ENCODE data around the gene CA11. TPM values are rescaled to one million over a fixed set of nuclear protein-coding genes. Genes with fewer than 3 reads are reported as not detected.

CA11 gene
- total RNA-seq, 4 donors from 2014 or later, result 1.4 to 2.5 TPM; not detected in 2

DNA sequence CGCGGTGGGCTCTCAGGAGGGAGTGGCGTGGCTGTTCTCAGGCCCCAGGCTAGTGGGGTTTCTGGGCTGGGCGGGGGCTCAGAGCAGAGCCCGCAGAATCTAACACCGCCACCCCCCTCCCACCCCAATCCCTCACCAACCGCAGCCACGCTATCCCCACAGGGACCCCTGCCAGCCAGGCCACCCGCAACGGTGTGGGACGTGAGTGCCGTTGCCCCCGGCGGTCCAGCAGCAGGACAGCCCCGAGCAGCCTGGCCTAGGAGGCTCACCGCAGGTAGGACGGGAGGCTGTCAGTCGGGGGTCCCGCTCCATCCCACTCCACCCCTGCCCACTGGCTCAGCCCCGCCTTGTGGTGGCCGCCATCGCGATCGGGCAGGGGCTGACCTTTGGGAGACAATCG, 27.0 kb upstream of the CA11 start, which contains the start of gene NTN5:
Gene NTN5 (minus strand): TSS at position 24 of the 400 bp plus-strand sequence. CDS start 2,031 bp downstream, outside the sequence.
- Histone ChIP-seq H3K27ac (no peak within 1 kb of the TSS), H3K4me3 (no peak within 1 kb of the TSS), H3K36me3 (no peaks in the 10 kb centered on the region), H3K27me3 (no peaks in the 10 kb centered on the region), H3K4me1 (peaks cover 5 to 20% (median 14%) of the 10 kb centered on the region in 4 donors), H3K9me3 (no peaks in the 10 kb centered on the region)
- intact Hi-C loops (cut with DNase I; ENCODE audit: low total_unique reads), result loop anchor here (10.0 kb wide), 1 partner anchor 72 kb away; the partner anchor contains the start of genes IZUMO1 and RASIP1
- no peak for DNase-seq
- in situ Hi-C loops (cut with MboI; ENCODE audit: low pct_ligation_motif_present in 1 of 4, low pct_unique_long_range_greater_than_20kb in 1 of 4, low sequenced_read_pairs in 3 of 4), result no loop called here
- no peak for TF ChIP-seq POLR2AphosphoS5 (IDR thresholded peaks at IDR 0.05)
- no peak for TF ChIP-seq POLR2A (IDR thresholded peaks at IDR 0.05)
- TF ChIP-seq, protein P1, sequence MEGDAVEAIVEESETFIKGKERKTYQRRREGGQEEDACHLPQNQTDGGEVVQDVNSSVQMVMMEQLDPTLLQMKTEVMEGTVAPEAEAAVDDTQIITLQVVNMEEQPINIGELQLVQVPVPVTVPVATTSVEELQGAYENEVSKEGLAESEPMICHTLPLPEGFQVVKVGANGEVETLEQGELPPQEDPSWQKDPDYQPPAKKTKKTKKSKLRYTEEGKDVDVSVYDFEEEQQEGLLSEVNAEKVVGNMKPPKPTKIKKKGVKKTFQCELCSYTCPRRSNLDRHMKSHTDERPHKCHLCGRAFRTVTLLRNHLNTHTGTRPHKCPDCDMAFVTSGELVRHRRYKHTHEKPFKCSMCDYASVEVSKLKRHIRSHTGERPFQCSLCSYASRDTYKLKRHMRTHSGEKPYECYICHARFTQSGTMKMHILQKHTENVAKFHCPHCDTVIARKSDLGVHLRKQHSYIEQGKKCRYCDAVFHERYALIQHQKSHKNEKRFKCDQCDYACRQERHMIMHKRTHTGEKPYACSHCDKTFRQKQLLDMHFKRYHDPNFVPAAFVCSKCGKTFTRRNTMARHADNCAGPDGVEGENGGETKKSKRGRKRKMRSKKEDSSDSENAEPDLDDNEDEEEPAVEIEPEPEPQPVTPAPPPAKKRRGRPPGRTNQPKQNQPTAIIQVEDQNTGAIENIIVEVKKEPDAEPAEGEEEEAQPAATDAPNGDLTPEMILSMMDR (IDR thresholded peaks at IDR 0.05), result no peak
- WGBS, 2 donors (ENCODE audit: low coverage in 1 of 2), result 83% methylated on average over 25 of the region's 25 CpGs; no CpG with 5 or more reads in 1 of the 2 donors

DNA sequence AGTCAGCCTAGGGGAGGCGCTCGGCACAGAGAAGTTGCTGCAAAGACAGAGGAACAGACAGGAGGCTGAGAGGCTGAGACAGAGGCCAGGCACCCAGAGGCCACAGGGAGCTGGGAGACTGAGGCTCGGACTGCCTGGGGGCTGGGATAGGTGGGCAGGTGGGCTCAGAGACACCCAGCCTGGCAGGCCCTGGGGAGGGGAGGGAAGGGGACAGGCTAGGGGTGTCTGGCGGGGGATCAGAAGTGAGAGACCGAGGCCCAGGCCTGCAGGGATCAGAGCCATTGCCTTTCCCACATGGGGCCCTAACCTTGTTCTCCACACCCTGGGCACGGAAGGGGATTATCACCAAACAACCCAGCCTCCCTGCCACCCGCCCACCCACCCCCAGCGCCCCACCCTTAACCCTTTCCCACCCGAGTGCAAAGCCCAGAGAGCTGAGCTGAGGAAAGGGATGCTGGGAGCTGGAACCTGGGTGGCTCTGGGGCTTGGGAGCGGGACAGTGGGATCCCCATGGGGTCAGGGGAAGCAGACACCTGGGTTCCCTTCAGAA, 25.5 kb upstream of the CA11 start:
- no peak for DNase-seq
- no peaks in the 10 kb centered on the region for H3K9me3 ChIP-seq
- TF ChIP-seq EP300 (IDR thresholded peaks at IDR 0.05; ENCODE audit: low read depth), result no peak
- TF ChIP-seq POLR2A (IDR thresholded peaks at IDR 0.05), result no peak
- TF ChIP-seq, protein P1 (IDR thresholded peaks at IDR 0.05), result no peak
- no peak for TF ChIP-seq POLR2AphosphoS5 (IDR thresholded peaks at IDR 0.05)
- no peaks in the 10 kb centered on the region for H3K36me3 ChIP-seq
- peaks cover 5 to 8% (median 8%) of the 10 kb centered on the region in 4 donors for H3K4me1 ChIP-seq
- H3K4me3 ChIP-seq, result no peak overlapping the region
- 78% methylated on average over 10 of the region's 10 CpGs; no CpG with 5 or more reads in 1 of the 2 donors for WGBS, 2 donors (ENCODE audit: low coverage in 1 of 2)
- intact Hi-C loops (cut with DNase I; ENCODE audit: low total_unique reads) (loop anchor here (10.0 kb wide), 1 partner anchor 73 kb away; the partner anchor contains the start of genes IZUMO1 and RASIP1), in situ Hi-C loops (cut with MboI; ENCODE audit: low pct_ligation_motif_present in 1 of 4, low pct_unique_long_range_greater_than_20kb in 1 of 4, low sequenced_read_pairs in 3 of 4) (no loop called here)
- no peaks in the 10 kb centered on the region for H3K27me3 ChIP-seq
- no peak overlapping the region for H3K27ac ChIP-seq

DNA sequence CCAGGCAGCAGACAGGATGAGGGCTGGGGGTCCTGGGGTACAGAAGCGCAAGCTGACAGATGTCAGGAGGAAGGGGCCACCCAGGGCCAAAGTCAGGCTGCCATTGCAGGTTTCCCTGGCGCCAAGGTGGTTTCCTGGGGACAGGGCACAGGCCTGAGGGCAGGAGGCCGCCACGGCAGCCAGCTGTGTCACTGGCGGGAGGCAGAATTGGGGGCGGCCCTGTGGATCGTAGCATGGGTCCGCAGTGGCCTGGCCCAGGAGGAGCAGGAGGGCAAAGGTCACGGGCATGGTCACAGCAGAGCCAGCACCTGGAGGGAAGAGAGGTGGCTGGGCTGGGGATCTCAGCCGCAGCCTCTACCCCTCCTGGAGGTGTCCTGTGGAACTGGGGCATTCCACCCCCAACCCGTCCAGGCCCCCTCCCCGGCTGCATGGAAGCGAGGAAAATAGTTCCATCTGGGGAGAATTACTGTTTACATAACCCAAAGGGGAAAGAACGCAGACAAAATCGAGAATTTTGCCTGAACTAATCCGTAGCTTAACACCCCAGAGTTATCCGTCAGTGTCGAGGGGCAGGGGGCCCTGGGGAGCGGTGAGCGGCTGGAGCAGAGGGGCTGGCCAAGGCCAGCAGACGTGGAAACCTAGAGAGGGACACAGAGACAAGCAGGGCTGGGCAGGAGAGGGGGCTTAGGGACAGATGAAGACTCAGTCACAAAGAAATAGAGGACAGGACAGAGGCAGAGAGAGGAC, 24.9 kb upstream of the CA11 start:
- Histone ChIP-seq H3K9me3 (no peaks in the 10 kb centered on the region), H3K27me3 (no peaks in the 10 kb centered on the region), H3K4me3 (no peak overlapping the region), H3K4me1 (peaks cover 5 to 8% (median 8%) of the 10 kb centered on the region in 4 donors), H3K36me3 (no peaks in the 10 kb centered on the region), H3K27ac (no peak overlapping the region)
- TF ChIP-seq EP300 (IDR thresholded peaks at IDR 0.05; ENCODE audit: low read depth), result no peak
- TF ChIP-seq POLR2AphosphoS5 (IDR thresholded peaks at IDR 0.05), result no peak
- TF ChIP-seq, protein P1 (IDR thresholded peaks at IDR 0.05), result no peak
- TF ChIP-seq POLR2A (IDR thresholded peaks at IDR 0.05), result no peak
- intact Hi-C loops (cut with DNase I; ENCODE audit: low total_unique reads) (loop anchor here (10.0 kb wide), 1 partner anchor 74 kb away; the partner anchor contains the start of genes IZUMO1 and RASIP1), in situ Hi-C loops (cut with MboI; ENCODE audit: low pct_ligation_motif_present in 1 of 4, low pct_unique_long_range_greater_than_20kb in 1 of 4, low sequenced_read_pairs in 3 of 4) (no loop called here)
- WGBS, 2 donors (ENCODE audit: low coverage in 1 of 2), result 70 to 77% methylated on average over 8 to 21 of the region's 21 CpGs
- DNase-seq, result no peak

DNA sequence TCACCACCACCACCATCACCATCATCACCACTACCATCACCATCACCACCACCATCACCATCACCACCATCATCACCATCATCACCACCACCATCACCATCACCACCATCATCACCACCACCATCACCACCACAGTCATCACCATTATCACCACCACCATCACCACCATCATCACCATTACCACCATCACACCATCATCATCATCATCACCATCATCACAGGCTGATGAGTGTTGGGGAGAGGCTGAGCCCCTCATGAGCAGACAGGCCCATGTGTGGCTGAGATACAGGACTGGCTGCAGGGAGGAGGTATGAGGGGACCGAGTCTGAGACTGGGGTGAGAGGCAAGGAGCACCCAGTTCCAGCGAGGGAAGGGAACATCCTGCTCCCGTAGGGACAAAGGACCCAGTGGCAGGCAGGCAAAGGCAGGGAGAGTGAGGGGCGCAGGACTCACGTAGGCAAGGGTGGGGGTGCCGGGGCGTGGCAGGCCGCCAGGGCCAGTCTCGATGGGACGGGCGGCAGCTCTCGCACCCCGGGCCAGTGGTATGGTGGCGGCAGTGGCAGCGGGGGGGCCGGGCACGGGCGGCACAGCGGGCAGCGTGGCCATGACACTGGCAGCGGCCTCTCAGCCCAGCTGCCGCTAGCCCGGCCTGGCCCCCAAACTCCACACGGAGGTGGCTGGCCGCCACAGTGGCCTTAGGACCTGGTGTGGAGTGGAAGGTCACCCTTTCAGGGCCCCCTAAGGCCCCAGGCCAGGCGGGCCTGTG, 24.1 kb upstream of the CA11 start:
- TF ChIP-seq EP300 (IDR thresholded peaks at IDR 0.05; ENCODE audit: low read depth), result no peak
- TF ChIP-seq POLR2AphosphoS5 (IDR thresholded peaks at IDR 0.05), result no peak
- no peak for TF ChIP-seq POLR2A (IDR thresholded peaks at IDR 0.05)
- TF ChIP-seq, protein P1 (IDR thresholded peaks at IDR 0.05), result no peak
- DNase-seq, result no peak
- 89% methylated on average over 26 of the region's 26 CpGs; no CpG with 5 or more reads in 1 of the 2 donors for WGBS, 2 donors (ENCODE audit: low coverage in 1 of 2)
- Histone ChIP-seq H3K27ac (no peak overlapping the region), H3K36me3 (no peaks in the 10 kb centered on the region), H3K4me1 (peaks cover 0 to 1% (median under 1%) of the 10 kb centered on the region in 4 donors), H3K27me3 (no peaks in the 10 kb centered on the region), H3K9me3 (no peaks in the 10 kb centered on the region), H3K4me3 (no peak overlapping the region)
- in situ Hi-C loops (cut with MboI; ENCODE audit: low pct_ligation_motif_present in 1 of 4, low pct_unique_long_range_greater_than_20kb in 1 of 4, low sequenced_read_pairs in 3 of 4) (no loop called here), intact Hi-C loops (cut with DNase I; ENCODE audit: low total_unique reads) (loop anchor here (10.0 kb wide), 1 partner anchor 75 kb away; the partner anchor contains the start of genes IZUMO1 and RASIP1)

All from transverse colon (tissue), 4 donors.